Measurements from ENCODE around the gene KCNH2. TPM values are rescaled to one million over a fixed set of nuclear protein-coding genes. Genes with fewer than 3 reads are reported as not detected.

KCNH2 gene
- total and polyA plus RNA-seq, 2 of the 13 experiments (the other 11 are each of a cell fraction or from before 2014, with no cell fraction given), result 0.09 to 0.11 TPM

DNA sequence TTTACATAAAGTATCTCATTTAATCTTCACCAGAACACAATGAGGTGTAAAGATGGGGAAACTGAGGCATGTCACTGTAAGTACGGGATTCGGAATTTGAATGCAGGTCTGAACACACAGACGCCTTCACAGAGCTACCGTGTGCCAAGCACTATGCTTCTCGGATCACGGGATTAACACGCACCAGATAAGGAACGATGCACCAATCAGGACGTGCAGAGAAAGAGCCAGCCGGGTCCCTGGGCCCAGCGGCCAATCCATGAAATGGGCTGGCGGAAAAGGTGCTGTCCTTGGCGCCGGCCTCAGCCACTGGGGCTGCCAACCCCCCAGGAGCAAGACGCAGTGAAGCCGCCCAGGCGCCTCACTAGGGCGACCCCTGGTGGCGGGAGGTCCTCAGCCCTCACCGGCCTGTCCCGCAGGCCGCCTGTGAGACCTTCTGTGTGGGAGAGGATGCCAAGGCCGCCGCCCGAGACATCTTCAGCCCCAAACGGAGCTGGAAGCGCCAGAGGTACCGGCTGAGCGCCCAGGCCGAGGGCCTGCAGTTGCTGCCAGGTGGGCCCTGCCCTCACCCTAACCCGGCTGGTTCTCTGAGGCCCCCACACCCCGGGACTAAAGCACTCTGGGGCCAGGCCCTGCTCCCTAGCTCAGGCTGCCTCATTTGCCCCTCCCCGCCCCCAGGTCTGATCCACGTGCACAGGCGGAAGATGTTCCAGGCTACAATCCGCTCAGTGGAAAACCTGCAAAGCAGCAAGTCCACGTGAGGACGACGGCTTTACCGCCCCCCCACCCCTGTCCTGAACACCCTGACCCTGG, 30.6 kb upstream of the KCNH2 start (continued):
- TF ChIP-seq ZXDC (CRISPR knock-in tag; IDR thresholded peaks at IDR 0.05) (no peak), HOXD1 (CRISPR knock-in tag; IDR thresholded peaks at IDR 0.05) (no peak), YEATS4 (CRISPR knock-in tag; IDR thresholded peaks at IDR 0.05; ENCODE audit: borderline replicate concordance) (no peak), ZNF619 (CRISPR knock-in tag; IDR thresholded peaks at IDR 0.05) (0 out of 2 replicates have a peak, but pooled peaks have one; percentile 67), PHF21A (CRISPR knock-in tag; IDR thresholded peaks at IDR 0.05) (peak; percentile 53; the same call in 1 of the 2 replicates), ZNF180 (CRISPR knock-in tag; IDR thresholded peaks at IDR 0.05; ENCODE audit: borderline replicate concordance, low read depth) (no peak), MBNL3 (CRISPR knock-in tag; conservative IDR thresholded peaks at IDR 0.05) (no peak), ZNF235 (CRISPR knock-in tag; IDR thresholded peaks at IDR 0.05; ENCODE audit: borderline replicate concordance) (no peak), SIX4 (CRISPR knock-in tag; IDR thresholded peaks at IDR 0.05) (no peak), PHF5A (CRISPR knock-in tag; IDR thresholded peaks at IDR 0.05; ENCODE audit: low read depth, unreplicated experiment) (no peak), SP5 (CRISPR knock-in tag; IDR thresholded peaks at IDR 0.05; ENCODE audit: borderline replicate concordance, low read depth) (no peak), NRL (CRISPR knock-in tag; IDR thresholded peaks at IDR 0.05; ENCODE audit: borderline replicate concordance) (peak; percentile 47), ZNF264 (CRISPR knock-in tag; IDR thresholded peaks at IDR 0.05) (0 out of 2 replicates have a peak, but pooled peaks have one; percentile 16), ZNF350 (CRISPR knock-in tag; IDR thresholded peaks at IDR 0.05; ENCODE audit: borderline replicate concordance, low read depth) (no peak), CAMTA2 (CRISPR knock-in tag; IDR thresholded peaks at IDR 0.05; ENCODE audit: borderline replicate concordance) (no peak), ZNF790 (CRISPR knock-in tag; IDR thresholded peaks at IDR 0.05; ENCODE audit: borderline replicate concordance) (no peak), MIXL1 (CRISPR knock-in tag; IDR thresholded peaks at IDR 0.05) (no peak), ZSCAN22 (CRISPR knock-in tag; IDR thresholded peaks at IDR 0.05) (no peak), HDAC6 (IDR thresholded peaks at IDR 0.05; ENCODE audit: low read depth, low read length) (no peak), BHLHE40 (IDR thresholded peaks at IDR 0.05; ENCODE audit: low read length) (no peak; the same call in 1 of the 2 replicates), ZKSCAN5 (CRISPR knock-in tag; IDR thresholded peaks at IDR 0.05) (no peak), NR2F2 (IDR thresholded peaks at IDR 0.05; ENCODE audit: borderline replicate concordance, low read depth) (no peak), CEBPG (CRISPR knock-in tag; IDR thresholded peaks at IDR 0.05) (no peak), CBX1 (IDR thresholded peaks at IDR 0.05; ENCODE audit: low read depth) (no peak)
- TF ChIP-seq, protein P1, sequence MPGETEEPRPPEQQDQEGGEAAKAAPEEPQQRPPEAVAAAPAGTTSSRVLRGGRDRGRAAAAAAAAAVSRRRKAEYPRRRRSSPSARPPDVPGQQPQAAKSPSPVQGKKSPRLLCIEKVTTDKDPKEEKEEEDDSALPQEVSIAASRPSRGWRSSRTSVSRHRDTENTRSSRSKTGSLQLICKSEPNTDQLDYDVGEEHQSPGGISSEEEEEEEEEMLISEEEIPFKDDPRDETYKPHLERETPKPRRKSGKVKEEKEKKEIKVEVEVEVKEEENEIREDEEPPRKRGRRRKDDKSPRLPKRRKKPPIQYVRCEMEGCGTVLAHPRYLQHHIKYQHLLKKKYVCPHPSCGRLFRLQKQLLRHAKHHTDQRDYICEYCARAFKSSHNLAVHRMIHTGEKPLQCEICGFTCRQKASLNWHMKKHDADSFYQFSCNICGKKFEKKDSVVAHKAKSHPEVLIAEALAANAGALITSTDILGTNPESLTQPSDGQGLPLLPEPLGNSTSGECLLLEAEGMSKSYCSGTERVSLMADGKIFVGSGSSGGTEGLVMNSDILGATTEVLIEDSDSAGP (CRISPR knock-in tag; IDR thresholded peaks at IDR 0.05; ENCODE audit: borderline replicate concordance), result peak; percentile 80; the same call in 1 of the 2 replicates
- TF ChIP-seq, protein P2, sequence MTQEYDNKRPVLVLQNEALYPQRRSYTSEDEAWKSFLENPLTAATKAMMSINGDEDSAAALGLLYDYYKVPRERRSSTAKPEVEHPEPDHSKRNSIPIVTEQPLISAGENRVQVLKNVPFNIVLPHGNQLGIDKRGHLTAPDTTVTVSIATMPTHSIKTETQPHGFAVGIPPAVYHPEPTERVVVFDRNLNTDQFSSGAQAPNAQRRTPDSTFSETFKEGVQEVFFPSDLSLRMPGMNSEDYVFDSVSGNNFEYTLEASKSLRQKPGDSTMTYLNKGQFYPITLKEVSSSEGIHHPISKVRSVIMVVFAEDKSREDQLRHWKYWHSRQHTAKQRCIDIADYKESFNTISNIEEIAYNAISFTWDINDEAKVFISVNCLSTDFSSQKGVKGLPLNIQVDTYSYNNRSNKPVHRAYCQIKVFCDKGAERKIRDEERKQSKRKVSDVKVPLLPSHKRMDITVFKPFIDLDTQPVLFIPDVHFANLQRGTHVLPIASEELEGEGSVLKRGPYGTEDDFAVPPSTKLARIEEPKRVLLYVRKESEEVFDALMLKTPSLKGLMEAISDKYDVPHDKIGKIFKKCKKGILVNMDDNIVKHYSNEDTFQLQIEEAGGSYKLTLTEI (CRISPR knock-in tag; conservative IDR thresholded peaks at IDR 0.05), result no peak

Data from HepG2 (cell line).